ENCODE data around the gene TAF12.
"Not testable (repeated sequence)": the region's sequence is repeated elsewhere in the genome, so short reads cannot be mapped to it uniquely, and the experiment has no call there.

The TAF12 gene

GRCh38 chr1:28580722-28581530 lies 61.9 kb downstream of the TAF12 start:
- DNase-seq: peak; percentile 73

GRCh38 chr1:28579401-28579800 lies 63.5 kb downstream of the TAF12 start:
- DNase-seq: no peak

GRCh38 chr1:28578696-28579218 lies 64.1 kb downstream of the TAF12 start:
- DNase-seq: no peak

- DNase-seq: peak; percentile 22
Measured at GRCh38 chr1:28577738-28578536, 64.9 kb downstream of the TAF12 start.

GRCh38 chr1:28577052-28577678 lies 65.7 kb downstream of the TAF12 start:
- DNase-seq: peak; percentile 34

GRCh38 chr1:28573564-28573963 lies 69.3 kb downstream of the TAF12 start:
- no peak for DNase-seq

GRCh38 chr1:28572891-28573290 lies 70.0 kb downstream of the TAF12 start:
- not testable (repeated sequence) for DNase-seq

GRCh38 chr1:28571911-28572310 lies 71.0 kb downstream of the TAF12 start:
- DNase-seq: no peak

- no peak for DNase-seq
Measured at GRCh38 chr1:28566931-28567330, 75.9 kb downstream of the TAF12 start.

- no peak for DNase-seq
Measured at GRCh38 chr1:28565726-28566125, 77.1 kb downstream of the TAF12 start.

- DNase-seq: no peak
Measured at GRCh38 chr1:28565040-28565439, 77.8 kb downstream of the TAF12 start.

GRCh38 chr1:28564310-28564709 lies 78.6 kb downstream of the TAF12 start:
- no peak for DNase-seq

GRCh38 chr1:28560886-28561285 lies 82.0 kb downstream of the TAF12 start:
- no peak for DNase-seq
